ENCODE data around the gene MTNR1A. TPM values are rescaled to one million over a fixed set of nuclear protein-coding genes. Genes with fewer than 3 reads are reported as not detected.

The MTNR1A gene
- total RNA-seq, 1 donor: not detected

- Histone ChIP-seq H3K9me3 (ENCODE audit: low read depth, low read length) (no peaks in the 10 kb centered on the region), H3K4me1 (ENCODE audit: insufficient read depth, low read length) (peaks cover 10% of the 10 kb centered on the region), H3K4me3 (ENCODE audit: insufficient read depth, low read length) (no peak overlapping the region), H4K20me1 (ENCODE audit: insufficient read depth, low read length) (no peaks in the 10 kb centered on the region), H3K36me3 (ENCODE audit: insufficient read depth, low read length) (no peaks in the 10 kb centered on the region), H3K27ac (ENCODE audit: low read depth, low read length) (no peak overlapping the region), H3K4me2 (ENCODE audit: insufficient read depth, low read length) (no peak overlapping the region), H2AFZ (ENCODE audit: low read length) (no peak overlapping the region), H3K79me2 (ENCODE audit: insufficient read depth, low read length) (no peaks in the 10 kb centered on the region), H3K27me3 (ENCODE audit: insufficient read depth, low read length) (peaks cover 42% of the 10 kb centered on the region)
- TF ChIP-seq CTCF (IDR thresholded peaks at IDR 0.05; ENCODE audit: extremely low read depth, low read depth, low read length): no peak
- no peak for DNase-seq (ENCODE audit: insufficient read length, low spot score, missing footprints)
Observed at GRCh38 chr4:186551849-186552248, 3.5 kb downstream of the MTNR1A start.

GRCh38 chr4:186545436-186545835 lies 9.9 kb downstream of the MTNR1A start:
- Histone ChIP-seq H3K27me3 (ENCODE audit: insufficient read depth, low read length) (peaks cover 5% of the 10 kb centered on the region), H2AFZ (ENCODE audit: low read length) (no peak overlapping the region), H3K4me3 (ENCODE audit: insufficient read depth, low read length) (no peak overlapping the region), H3K9me3 (ENCODE audit: low read depth, low read length) (no peaks in the 10 kb centered on the region), H3K36me3 (ENCODE audit: insufficient read depth, low read length) (no peaks in the 10 kb centered on the region), H3K27ac (ENCODE audit: low read depth, low read length) (no peak overlapping the region), H3K4me1 (ENCODE audit: insufficient read depth, low read length) (no peaks in the 10 kb centered on the region), H3K79me2 (ENCODE audit: insufficient read depth, low read length) (no peaks in the 10 kb centered on the region), H3K4me2 (ENCODE audit: insufficient read depth, low read length) (no peak overlapping the region), H4K20me1 (ENCODE audit: insufficient read depth, low read length) (no peaks in the 10 kb centered on the region)
- TF ChIP-seq CTCF (IDR thresholded peaks at IDR 0.05; ENCODE audit: extremely low read depth, low read depth, low read length): no peak
- no peak for DNase-seq (ENCODE audit: insufficient read length, low spot score, missing footprints)

- Histone ChIP-seq H2AFZ (ENCODE audit: low read length) (no peak overlapping the region), H3K9me3 (ENCODE audit: low read depth, low read length) (no peaks in the 10 kb centered on the region), H3K4me1 (ENCODE audit: insufficient read depth, low read length) (no peaks in the 10 kb centered on the region), H3K27me3 (ENCODE audit: insufficient read depth, low read length) (no peaks in the 10 kb centered on the region), H3K27ac (ENCODE audit: low read depth, low read length) (no peak overlapping the region), H3K36me3 (ENCODE audit: insufficient read depth, low read length) (no peaks in the 10 kb centered on the region), H3K4me2 (ENCODE audit: insufficient read depth, low read length) (no peak overlapping the region), H3K79me2 (ENCODE audit: insufficient read depth, low read length) (no peaks in the 10 kb centered on the region), H4K20me1 (ENCODE audit: insufficient read depth, low read length) (no peaks in the 10 kb centered on the region), H3K4me3 (ENCODE audit: insufficient read depth, low read length) (no peak overlapping the region)
- TF ChIP-seq CTCF (IDR thresholded peaks at IDR 0.05; ENCODE audit: extremely low read depth, low read depth, low read length): no peak
- DNase-seq (ENCODE audit: insufficient read length, low spot score, missing footprints): no peak
Observed at GRCh38 chr4:186543206-186543605, 12.2 kb downstream of the MTNR1A start.

GRCh38 chr4:186541801-186542200 lies 13.6 kb downstream of the MTNR1A start:
- Histone ChIP-seq H3K79me2 (ENCODE audit: insufficient read depth, low read length) (no peaks in the 10 kb centered on the region), H3K27ac (ENCODE audit: low read depth, low read length) (no peak overlapping the region), H2AFZ (ENCODE audit: low read length) (no peak overlapping the region), H3K9me3 (ENCODE audit: low read depth, low read length) (no peaks in the 10 kb centered on the region), H4K20me1 (ENCODE audit: insufficient read depth, low read length) (no peaks in the 10 kb centered on the region), H3K4me1 (ENCODE audit: insufficient read depth, low read length) (no peaks in the 10 kb centered on the region), H3K4me3 (ENCODE audit: insufficient read depth, low read length) (no peak overlapping the region), H3K4me2 (ENCODE audit: insufficient read depth, low read length) (no peak overlapping the region), H3K27me3 (ENCODE audit: insufficient read depth, low read length) (no peaks in the 10 kb centered on the region), H3K36me3 (ENCODE audit: insufficient read depth, low read length) (no peaks in the 10 kb centered on the region)
- DNase-seq (ENCODE audit: insufficient read length, low spot score, missing footprints): no peak
- no peak for TF ChIP-seq CTCF (IDR thresholded peaks at IDR 0.05; ENCODE audit: extremely low read depth, low read depth, low read length)

Data from osteoblast (primary cell).